GM12878 (cell line): ENCODE measurements around the gene AFF1. TPM values are rescaled to one million over a fixed set of nuclear protein-coding genes. Genes with fewer than 3 reads are reported as not detected.
"Not testable (repeated sequence)": the region's sequence is repeated elsewhere in the genome, so short reads cannot be mapped to it uniquely, and the experiment has no call there.

ENCODE experiments used
- ATAC-seq: fragments of 200-7000 bp; cut with Tn5 transposase; 3 replicates; pipeline ENCODE4 v1.9.1; 2020; ENCODE audit warnings: mild to moderate bottlenecking, moderate library complexity
- BruUV-seq: library from RNA; stranded (reverse); fragments of 400-500 nt; replicated peaks from 2 replicates; lab custom pipeline; 2021; lab: Mats Ljungman, UMichigan
- CTCF ChIA-PET: fragments of 300-600 bp; sonication (Branson Sonifier 250); formaldehyde crosslinking; extraction: SDS; loops from one replicate; lab custom pipeline; 2021; ENCODE audit warnings: inconsistent platforms; lab: Yijun Ruan, JAX
- POLR2A ChIA-PET: fragments of 350-600 bp; formaldehyde crosslinking; extraction: SDS; loops from one replicate; lab custom pipeline; 2021; ENCODE audit warnings: inconsistent platforms; lab: Charles Lee
- RAD21 ChIA-PET: fragments of 300-600 bp; sonication (Branson Sonifier 250); formaldehyde crosslinking; loops from one replicate; lab custom pipeline; 2023; ENCODE audit warnings: antibody characterized with exemption; ENCODE audit not compliant: unreplicated experiment; lab: Charles Lee
- SMC1A ChIA-PET: fragments of 300-600 bp; sonication (Branson Sonifier 250); formaldehyde crosslinking; loops from one replicate; lab custom pipeline; 2023; ENCODE audit not compliant: unreplicated experiment, uncharacterized antibody; lab: Charles Lee
- DNase-seq: peaks from one replicate; pipeline ENCODE4 v3.0.0-alpha.2; 2011; ENCODE audit warnings: low read depth, low spot score
- FAIRE-seq: peaks from 3 replicates; lab custom pipeline; 2011; peaks lifted over from hg19 to GRCh38; lab: Jason Lieb, UNC
- H2AFZ ChIP-seq: 2 replicates; pipeline ENCODE4 v1.6.0; 2011; ENCODE audit warnings: low read depth, low read length, control low read depth; ENCODE audit not compliant: control insufficient read depth
- H3K27ac ChIP-seq: 2 replicates; pipeline ENCODE4 v1.5.1; 2011; ENCODE audit warnings: control low read depth; ENCODE audit not compliant: control insufficient read depth, insufficient read depth
- H3K27me3 ChIP-seq, 2 experiments: replicated peaks in 1 of 2; 2 replicates each; pipeline versions ENCODE4 v1.6.0 to v1.6.1; 2011; ENCODE audit warnings: low read length in 1 of 2; ENCODE audit not compliant: control insufficient read depth in 2 of 2, insufficient read depth in 2 of 2
- H3K36me3 ChIP-seq, 2 experiments: 2 replicates each; pipeline ENCODE4 v1.5.1; 2011; ENCODE audit warnings: low read length in 1 of 2; ENCODE audit not compliant: control insufficient read depth in 2 of 2, insufficient read depth in 2 of 2
- H3K4me1 ChIP-seq: 2 replicates; pipeline ENCODE4 v1.6.1; 2011; ENCODE audit warnings: mild to moderate bottlenecking, low read length, moderate library complexity, mixed read lengths; ENCODE audit not compliant: control insufficient read depth, insufficient read depth
- H3K4me2 ChIP-seq: 2 replicates; pipeline ENCODE4 v1.6.0; 2011; ENCODE audit warnings: control low read depth; ENCODE audit not compliant: control insufficient read depth, insufficient read depth
- H3K4me3 ChIP-seq: fragments of 200-600 bp; sonication (generic); 2 replicates; pipeline ENCODE4 v1.5.1; 2016
- H3K79me2 ChIP-seq: 2 replicates; pipeline ENCODE4 v1.6.0; 2011; ENCODE audit warnings: low read length; ENCODE audit not compliant: control insufficient read depth, insufficient read depth
- H3K9ac ChIP-seq: 2 replicates; pipeline ENCODE4 v1.8.0; 2011; ENCODE audit warnings: low read length, control low read depth, mixed read lengths; ENCODE audit not compliant: control insufficient read depth, insufficient read depth
- H3K9me3 ChIP-seq: replicated peaks from 3 replicates; pipeline ENCODE4 v1.5.1; 2011; ENCODE audit warnings: mild to moderate bottlenecking, low read length; ENCODE audit not compliant: control insufficient read depth, insufficient read depth
- H4K20me1 ChIP-seq: 2 replicates; pipeline ENCODE4 v1.6.0; 2011; ENCODE audit not compliant: control insufficient read depth, insufficient read depth
- IKZF1 ChIP-seq: fragments of 450-650 bp; conservative IDR thresholded peaks from 2 replicates; pipeline ENCODE4 v1.6.1; 2017; ENCODE audit warnings: antibody characterized with exemption, mild to moderate bottlenecking
- KAT2A ChIP-seq: conservative IDR thresholded peaks from 2 replicates; pipeline ENCODE4 v1.6.1; 2011; ENCODE audit warnings: low read depth, low read length; ENCODE audit not compliant: control insufficient read depth
- KDM1A ChIP-seq: fragments of 200-600 bp; sonication (generic); IDR thresholded peaks from 2 replicates; pipeline ENCODE4 v1.6.1; 2016; ENCODE audit warnings: borderline replicate concordance
- MYC ChIP-seq: IDR thresholded peaks from 2 replicates; pipeline ENCODE4 v1.6.1; 2011; ENCODE audit warnings: mild to moderate bottlenecking, low read length, moderate library complexity, inconsistent platforms; ENCODE audit not compliant: insufficient read depth, insufficient replicate concordance, insufficient read length, severe bottlenecking
- PML ChIP-seq: IDR thresholded peaks from 2 replicates; pipeline ENCODE4 v1.6.1; 2012; ENCODE audit warnings: low read length, inconsistent platforms
- POLR2AphosphoS5 ChIP-seq: IDR thresholded peaks from 2 replicates; pipeline ENCODE4 v1.6.1; 2011; ENCODE audit warnings: mild to moderate bottlenecking, low read length, inconsistent platforms
- RAD51 ChIP-seq: fragments of 450-650 bp; IDR thresholded peaks from 2 replicates; pipeline ENCODE4 v1.6.1; 2016; ENCODE audit warnings: moderate library complexity, mild to moderate bottlenecking, inconsistent platforms
- SIN3A ChIP-seq: IDR thresholded peaks from 2 replicates; pipeline ENCODE4 v1.6.1; 2012; ENCODE audit warnings: low read depth, low read length, improper control_type of control experiment
- STAT1 ChIP-seq: fragments of 450-650 bp; conservative IDR thresholded peaks from 2 replicates; pipeline ENCODE4 v1.6.1; 2014; ENCODE audit warnings: antibody characterized with exemption, mild to moderate bottlenecking
- TARDBP ChIP-seq: IDR thresholded peaks from 2 replicates; pipeline ENCODE4 v1.6.1; 2016; ENCODE audit warnings: borderline replicate concordance
- TBL1XR1 ChIP-seq: IDR thresholded peaks from 2 replicates; pipeline ENCODE4 v1.6.1; 2012; ENCODE audit warnings: low read depth, low read length, improper control_type of control experiment
- ZBTB33 ChIP-seq: fragments of 450-650 bp; IDR thresholded peaks from 2 replicates; pipeline ENCODE4 v1.6.1; 2017; ENCODE audit warnings: mild to moderate bottlenecking
- ZNF217 ChIP-seq: fragments of 450-650 bp; IDR thresholded peaks from 2 replicates; pipeline ENCODE4 v1.6.1; 2017; ENCODE audit warnings: antibody characterized with exemption, mild to moderate bottlenecking
- WGBS: methylation state at CpG from one replicate; pipeline ENCODE4 v1.1.6; 2016; ENCODE audit warnings: low lambda C conversion rate; ENCODE audit not compliant: insufficient replicate concordance, insufficient coverage; ENCODE audit errors: missing lambda C conversion rate; 5-methylcytosine and 5-hydroxymethylcytosine counted together
- in situ Hi-C: fragments of 300-500 bp; cut with MboI; formaldehyde crosslinking; loops from 9 replicates; pipeline ENCODE4 v1.14.3; 2018; ENCODE audit warnings: mixed read lengths
- intact Hi-C: fragments of 100-400 bp; cut with micrococcal nuclease; formaldehyde crosslinking; loops from one replicate; pipeline ENCODE4 v1.14.2; 2022; ENCODE audit not compliant: unreplicated experiment
- polyA plus RNA-seq, 11 experiments: library from polyadenylated mRNA; depleted of rRNA in 4 of 11; unstranded in 6 of 11; stranded (reverse) in 5 of 11; fragments of >200 nt; fragmentation: Nextera tagmentation in 4 of 11; fragmentation: Illumina TruSeq in 1 of 11; extraction: Ambion mirVana in 4 of 11; extraction: Trizol in 1 of 11; gene quantifications; 1 replicate in 1 of 11; 2 replicates in 10 of 11; pipeline versions ENCODE4 v1.2.1 to v1.2.3, GENCODE V29; 2011 to 2016; ENCODE audit warnings: inconsistent platforms in 2 of 11, missing spikeins in 2 of 11, low read depth in 1 of 11
- total RNA-seq, 4 experiments: library from RNA; depleted of rRNA in 3 of 4; stranded (reverse); fragments of >200 nt in 3 of 4; fragmentation: Illumina TruSeq in 1 of 4; extraction: Trizol in 1 of 4; gene quantifications; 2 replicates each; pipeline versions ENCODE4 v1.2.1 to v1.2.3, GENCODE V29; 2013 to 2021

Gene AFF1
- total and polyA plus RNA-seq, 10 of the 15 experiments (the other 5 are each of a cell fraction or from before 2014, with no cell fraction given), result 3.5 to 56.1 (median 21.5) TPM

DNA sequence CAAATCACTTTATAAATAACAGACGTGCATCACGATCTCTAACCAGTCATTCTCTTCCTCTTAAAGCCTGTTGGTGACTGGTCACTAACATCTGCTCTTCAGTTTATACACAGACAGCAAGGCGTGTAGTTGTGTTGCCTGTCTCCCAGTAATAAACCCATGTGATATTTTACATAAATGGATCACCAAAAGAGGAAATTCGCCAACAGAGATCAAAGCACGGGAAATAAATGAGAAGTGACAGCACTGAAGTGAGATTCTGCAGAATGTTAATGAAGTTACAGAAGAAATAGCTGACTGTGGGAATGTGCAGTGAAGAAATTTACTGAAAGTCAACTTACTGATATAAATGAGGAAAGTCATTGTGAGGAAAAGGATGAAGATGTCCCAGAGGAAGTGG lies 47.0 kb downstream of the AFF1 start (continued):
- TF ChIP-seq TARDBP, result no peak
- TF ChIP-seq RAD51, result 0 out of 2 replicates have a peak, but pooled peaks have one; percentile 26
- TF ChIP-seq IKZF1, result 0 out of 2 replicates have a peak, but pooled peaks have one; percentile 16
- no peak for TF ChIP-seq PML
- TF ChIP-seq ZBTB33, result no peak
- TF ChIP-seq MYC, result no peak
- TF ChIP-seq TBL1XR1, result no peak
- no peak for TF ChIP-seq KDM1A
- TF ChIP-seq ZNF217, result peak; percentile 26; the same call in 1 of the 2 replicates
- no peak for TF ChIP-seq KAT2A
- TF ChIP-seq POLR2AphosphoS5, result no peak
- TF ChIP-seq SIN3A, result 0 out of 2 replicates have a peak, but pooled peaks have one; percentile 29
- TF ChIP-seq STAT1, result no peak

GRCh38 chr4:86985852-86986251 lies 51.0 kb downstream of the AFF1 start:
- H3K36me3 ChIP-seq, H4K20me1 ChIP-seq, H3K4me3 ChIP-seq, intact Hi-C loops, H3K27ac ChIP-seq, FAIRE-seq, ATAC-seq, H3K9ac ChIP-seq, H3K4me2 ChIP-seq, BruUV-seq, H3K27me3 ChIP-seq, DNase-seq, H2AFZ ChIP-seq, H3K4me1 ChIP-seq, H3K9me3 ChIP-seq, in situ Hi-C loops: not testable (repeated sequence)
- 90% methylated on average over 5 of the region's 5 CpGs for WGBS
- ChIA-PET SMC1A (interaction anchor here (0.6 to 1.6 kb wide), 6 partner anchors 8 to 252 kb away, joined by 3 to 9 read pairs (median 3); no protein-coding TSS in a partner anchor), RAD21 (interaction anchor here (1.0 kb wide), 1 partner anchor 107 kb away, joined by 3 read pairs; no protein-coding TSS in a partner anchor), POLR2A (interaction anchor here (0.6 kb wide), 3 partner anchors 25 to 251 kb away, joined by 3 to 6 read pairs (median 4); no protein-coding TSS in a partner anchor), CTCF (interaction anchor here (1.1 to 1.6 kb wide), 3 partner anchors 9 to 107 kb away, joined by 3 to 4 read pairs (median 4); no protein-coding TSS in a partner anchor)
- peaks cover 21% of the 10 kb centered on the region for H3K79me2 ChIP-seq

GRCh38 chr4:86989658-86990057 lies 54.8 kb downstream of the AFF1 start:
- H3K27ac ChIP-seq, RAD21 ChIA-PET, H3K36me3 ChIP-seq, H2AFZ ChIP-seq, H3K4me2 ChIP-seq, H3K9me3 ChIP-seq, in situ Hi-C loops, CTCF ChIA-PET, H4K20me1 ChIP-seq, FAIRE-seq, ATAC-seq, H3K27me3 ChIP-seq, BruUV-seq, H3K4me1 ChIP-seq, POLR2A ChIA-PET, H3K9ac ChIP-seq, H3K4me3 ChIP-seq, intact Hi-C loops, DNase-seq: not testable (repeated sequence)
- H3K79me2 ChIP-seq, result peaks cover 12% of the 10 kb centered on the region
- WGBS, result 100% methylated on average over 3 of the region's 3 CpGs
- SMC1A ChIA-PET, result interaction anchor here (0.6 to 1.4 kb wide), 2 partner anchors 28 to 29 kb away, joined by 3 read pairs; no protein-coding TSS in a partner anchor
